ENCODE measurements around the gene MBD3L4.
"Not testable (repeated sequence)": the region's sequence is repeated elsewhere in the genome, so short reads cannot be mapped to it uniquely, and the experiment has no call there.

MBD3L4 gene

GRCh38 chr19:7041563-7041962, 1.6 kb upstream of the MBD3L4 start:
- not testable (repeated sequence) for DNase-seq

- not testable (repeated sequence) for DNase-seq
Measured at GRCh38 chr19:7030278-7030677, 9.7 kb downstream of the MBD3L4 start, which contains the start of gene MBD3L5. MBD3L5 (plus strand) TSS chr19:7030578; CDS start chr19:7030612, 34 bp downstream.

- DNase-seq = not testable (repeated sequence)
Measured at GRCh38 chr19:7028790-7029189, 11.2 kb downstream of the MBD3L4 start.

- not testable (repeated sequence) for DNase-seq
Measured at GRCh38 chr19:7021331-7021730, 18.6 kb downstream of the MBD3L4 start, which contains the start of gene MBD3L2B. MBD3L2B (minus strand) TSS chr19:7021431; CDS start chr19:7021397, 34 bp downstream.

GRCh38 chr19:7018828-7019227, 21.2 kb downstream of the MBD3L4 start:
- DNase-seq = no peak

- DNase-seq = peak; percentile 22
Measured at GRCh38 chr19:7013678-7014077, 26.3 kb downstream of the MBD3L4 start.

- DNase-seq = peak; percentile 37
Measured at GRCh38 chr19:7010722-7011593, 29.0 kb downstream of the MBD3L4 start.

GRCh38 chr19:7007859-7008258, 32.1 kb downstream of the MBD3L4 start:
- DNase-seq = no peak

GRCh38 chr19:7006135-7006704, 33.8 kb downstream of the MBD3L4 start:
- DNase-seq = no peak

GRCh38 chr19:7004313-7004931, 35.6 kb downstream of the MBD3L4 start:
- DNase-seq = no peak

- DNase-seq = no peak
Measured at GRCh38 chr19:7000816-7001215, 39.2 kb downstream of the MBD3L4 start.

- DNase-seq = no peak
Measured at GRCh38 chr19:7000333-7000732, 39.6 kb downstream of the MBD3L4 start.

- no peak for DNase-seq
Measured at GRCh38 chr19:6999933-7000332, 40.0 kb downstream of the MBD3L4 start.

- no peak for DNase-seq
Measured at GRCh38 chr19:6997679-6998445, 42.1 kb downstream of the MBD3L4 start.

GRCh38 chr19:6996810-6997209, 43.2 kb downstream of the MBD3L4 start:
- no peak for DNase-seq

- no peak for DNase-seq
Measured at GRCh38 chr19:6995054-6995453, 44.9 kb downstream of the MBD3L4 start.

- DNase-seq = no peak
Measured at GRCh38 chr19:6988257-6988656, 51.7 kb downstream of the MBD3L4 start.

GRCh38 chr19:6987850-6988249, 52.1 kb downstream of the MBD3L4 start:
- DNase-seq = no peak
